Activated naive CD4-positive, alpha-beta T cell treated with anti-CD3 and anti-CD28 coated beads, Interleukin-2, amount 50 U/mL, for 24 hours (primary cell): ENCODE measurements around the gene MRPL41.
A peak's percentile ranks its signal among the peaks of the same experiment; 100 is the strongest.
"Not testable (repeated sequence)": the region's sequence is repeated elsewhere in the genome, so short reads cannot be mapped to it uniquely, and the experiment has no call there.

Experiments
- H3K27ac Mint-ChIP-seq: one replicate; pipeline ENCODE4 v1.8.0; 2021; ENCODE audit warnings: mild to moderate bottlenecking, mixed read lengths
- H3K27me3 Mint-ChIP-seq: one replicate; pipeline ENCODE4 v1.8.0; 2021; ENCODE audit warnings: mixed read lengths
- H3K36me3 Mint-ChIP-seq: one replicate; pipeline ENCODE4 v1.8.0; 2021; ENCODE audit warnings: mixed read lengths
- H3K4me1 Mint-ChIP-seq: one replicate; pipeline ENCODE4 v1.8.0; 2021; ENCODE audit warnings: mixed read lengths
- H3K4me3 Mint-ChIP-seq: one replicate; pipeline ENCODE4 v1.8.0; 2021; ENCODE audit warnings: mild to moderate bottlenecking, mixed read lengths
- H3K9me3 Mint-ChIP-seq: one replicate; pipeline ENCODE4 v1.8.0; 2021; ENCODE audit warnings: mixed read lengths

MRPL41 gene

GRCh38 chr9:137538058-137538457 is 13.6 kb upstream of the MRPL41 start:
- H3K4me1 Mint-ChIP-seq = peaks cover 29% of the 10 kb centered on the region
- H3K4me3 Mint-ChIP-seq = no peak overlapping the region
- H3K36me3 Mint-ChIP-seq = no peaks in the 10 kb centered on the region
- H3K27me3 Mint-ChIP-seq = no peaks in the 10 kb centered on the region
- H3K27ac Mint-ChIP-seq = no peak overlapping the region
- H3K9me3 Mint-ChIP-seq = no peaks in the 10 kb centered on the region

DNA sequence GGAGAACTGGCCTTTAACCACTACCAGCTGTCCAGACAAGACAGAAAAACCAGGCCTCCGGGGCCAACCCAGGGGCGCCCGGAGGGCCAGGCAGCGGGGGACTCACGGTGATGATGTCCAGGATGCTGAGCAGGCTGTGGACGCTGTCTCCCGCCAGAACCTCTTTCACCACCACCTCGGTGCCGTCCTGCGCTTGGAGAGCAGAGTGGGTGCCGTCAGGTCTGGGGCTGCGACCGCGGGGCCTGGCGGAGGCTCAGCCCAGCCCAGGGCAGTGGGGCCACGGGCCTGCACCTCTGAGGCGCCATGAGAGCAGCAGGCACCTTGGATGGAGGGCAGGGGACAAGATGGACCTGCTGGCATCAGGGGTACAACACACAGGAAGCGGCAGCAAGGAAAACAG is 11.1 kb upstream of the MRPL41 start:
- Mint-ChIP-seq H3K4me1 (peaks cover 23% of the 10 kb centered on the region), H3K36me3 (no peaks in the 10 kb centered on the region)

DNA sequence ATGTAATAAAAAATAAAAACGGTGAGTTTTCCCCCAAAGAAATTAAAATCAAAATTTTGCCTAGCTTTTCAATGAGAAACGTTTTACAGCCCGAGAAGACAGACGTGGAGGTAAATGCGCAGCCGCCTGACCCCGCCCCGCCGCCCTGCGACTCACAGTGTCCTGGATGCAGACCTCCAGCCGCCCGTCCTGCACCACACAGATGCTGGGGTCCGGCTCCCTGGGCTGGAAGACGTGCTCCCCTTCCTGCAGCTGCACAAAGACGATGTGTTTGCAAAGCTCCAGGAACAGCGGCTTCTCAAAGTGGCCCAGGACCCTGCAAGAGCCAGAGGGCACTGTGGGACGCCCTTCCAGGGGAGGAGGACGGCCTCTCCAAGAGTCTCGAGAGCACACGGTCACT is 9.2 kb upstream of the MRPL41 start:
- Mint-ChIP-seq H3K4me3 (no peak overlapping the region), H3K27ac (no peak overlapping the region), H3K36me3 (no peaks in the 10 kb centered on the region), H3K27me3 (no peaks in the 10 kb centered on the region), H3K9me3 (no peaks in the 10 kb centered on the region), H3K4me1 (peaks cover 11% of the 10 kb centered on the region)

More for the DNA sequence above, 11.1 kb upstream of the MRPL41 start:
- no peaks in the 10 kb centered on the region for H3K9me3 Mint-ChIP-seq
- no peak overlapping the region for H3K4me3 Mint-ChIP-seq
- H3K27me3 Mint-ChIP-seq = no peaks in the 10 kb centered on the region
- no peak overlapping the region for H3K27ac Mint-ChIP-seq

- H3K4me1 Mint-ChIP-seq = peaks cover 12% of the 10 kb centered on the region
- H3K36me3 Mint-ChIP-seq = no peaks in the 10 kb centered on the region
- no peak overlapping the region for H3K27ac Mint-ChIP-seq
- H3K27me3 Mint-ChIP-seq = no peaks in the 10 kb centered on the region
- no peak overlapping the region for H3K4me3 Mint-ChIP-seq
- no peaks in the 10 kb centered on the region for H3K9me3 Mint-ChIP-seq
Measured at GRCh38 chr9:137543237-137543963, 8.3 kb upstream of the MRPL41 start.

DNA sequence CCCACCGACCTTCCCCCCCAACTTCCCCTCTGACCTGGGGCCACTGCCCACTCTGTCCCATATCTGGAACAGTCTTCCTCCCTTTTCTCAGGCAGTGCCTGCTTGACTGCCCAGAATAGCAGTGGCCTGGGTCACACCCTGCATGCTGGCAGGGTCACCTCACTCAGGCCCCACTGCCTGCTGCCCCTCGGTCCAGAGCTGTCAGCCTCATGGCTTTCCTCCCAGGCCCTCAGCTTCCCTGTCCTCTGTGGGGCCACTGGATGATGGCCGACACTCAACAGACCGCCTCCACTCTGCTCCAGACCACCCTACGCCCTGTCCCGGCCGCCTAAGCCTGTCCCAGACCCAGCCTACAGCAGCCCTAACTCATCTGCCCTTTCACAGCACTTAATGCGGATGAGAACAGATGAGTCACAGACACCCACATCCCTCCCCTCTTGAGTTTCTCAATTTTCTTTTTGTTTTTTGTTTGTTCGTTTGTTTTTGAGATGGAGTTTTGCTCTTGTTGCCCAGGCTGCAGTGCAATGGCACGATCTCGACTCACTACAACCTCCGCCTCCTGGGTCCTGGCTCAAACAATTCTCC is 7.4 kb upstream of the MRPL41 start:
- Mint-ChIP-seq H3K27ac (no peak overlapping the region), H3K27me3 (no peaks in the 10 kb centered on the region), H3K9me3 (no peaks in the 10 kb centered on the region), H3K4me1 (peaks cover 16% of the 10 kb centered on the region), H3K4me3 (no peak overlapping the region), H3K36me3 (no peaks in the 10 kb centered on the region)

DNA sequence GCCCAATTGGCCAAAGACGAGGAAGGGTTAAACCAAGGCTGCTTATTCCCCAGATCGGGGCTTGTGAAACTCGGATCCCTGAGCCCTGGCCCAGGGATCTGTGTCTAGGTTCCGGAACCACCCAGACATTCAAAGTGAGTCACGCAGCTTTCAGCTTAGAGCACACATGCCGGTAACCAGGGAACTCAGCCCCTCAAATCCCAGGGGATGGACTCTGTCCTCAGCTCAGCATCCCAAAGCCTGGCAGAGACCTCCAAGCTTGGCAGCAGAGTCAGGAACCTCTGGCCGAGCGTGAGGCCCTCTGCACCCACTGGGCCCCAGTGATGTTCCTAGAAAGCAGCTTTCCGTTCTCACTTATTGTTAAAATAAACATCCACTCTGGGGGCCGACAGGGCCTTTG is 6.6 kb upstream of the MRPL41 start:
- no peaks in the 10 kb centered on the region for H3K9me3 Mint-ChIP-seq
- H3K27me3 Mint-ChIP-seq = no peaks in the 10 kb centered on the region
- H3K27ac Mint-ChIP-seq = no peak overlapping the region
- peaks cover 23% of the 10 kb centered on the region for H3K4me1 Mint-ChIP-seq
- H3K36me3 Mint-ChIP-seq = no peaks in the 10 kb centered on the region
- H3K4me3 Mint-ChIP-seq = no peak overlapping the region

GRCh38 chr9:137547687-137548543 is 3.8 kb upstream of the MRPL41 start:
- H3K36me3 Mint-ChIP-seq = peaks cover 3% of the 10 kb centered on the region
- H3K4me3 Mint-ChIP-seq = no peak overlapping the region
- no peaks in the 10 kb centered on the region for H3K27me3 Mint-ChIP-seq
- H3K4me1 Mint-ChIP-seq = peaks cover 31% of the 10 kb centered on the region
- H3K9me3 Mint-ChIP-seq = no peaks in the 10 kb centered on the region
- no peak overlapping the region for H3K27ac Mint-ChIP-seq

DNA sequence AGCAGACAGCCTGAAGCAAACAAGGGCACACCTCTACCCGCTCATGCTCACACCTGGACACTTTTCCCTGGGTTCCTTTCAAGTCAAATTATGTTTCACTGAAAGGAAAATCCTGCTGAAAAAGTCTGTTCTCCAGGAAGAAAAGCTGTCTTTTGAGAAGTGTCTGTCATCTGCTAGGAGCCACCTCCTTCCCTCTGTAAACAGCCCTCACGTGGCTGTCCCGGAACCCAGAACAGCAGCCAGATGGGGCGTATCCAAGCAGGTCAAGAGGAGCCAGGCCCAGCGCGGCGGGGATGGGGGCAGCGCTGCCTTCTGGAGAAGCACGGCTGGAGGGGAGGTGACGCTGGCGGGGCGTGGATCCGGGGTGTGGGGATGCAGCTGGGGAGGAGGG is 1.5 kb upstream of the MRPL41 start, which contains the start of gene PNPLA7:
Gene PNPLA7 (minus strand): TSS at position 172 of the 391 bp plus-strand sequence. CDS start 205 bp downstream, outside the sequence.
- Mint-ChIP-seq H3K4me1 (peaks cover 29% of the 10 kb centered on the region), H3K36me3 (peaks cover 3% of the 10 kb centered on the region), H3K9me3 (no peaks in the 10 kb centered on the region), H3K27ac (peak within 1 kb of the TSS; percentile 84), H3K27me3 (no peaks in the 10 kb centered on the region), H3K4me3 (peak within 1 kb of the TSS; percentile 91)

- not testable (repeated sequence) for H3K36me3 Mint-ChIP-seq, H3K27ac Mint-ChIP-seq, H3K27me3 Mint-ChIP-seq, H3K4me3 Mint-ChIP-seq, H3K9me3 Mint-ChIP-seq
- peaks cover 28% of the 10 kb centered on the region for H3K4me1 Mint-ChIP-seq
Measured at GRCh38 chr9:137550958-137551263, 768 bp upstream of the MRPL41 start.

DNA sequence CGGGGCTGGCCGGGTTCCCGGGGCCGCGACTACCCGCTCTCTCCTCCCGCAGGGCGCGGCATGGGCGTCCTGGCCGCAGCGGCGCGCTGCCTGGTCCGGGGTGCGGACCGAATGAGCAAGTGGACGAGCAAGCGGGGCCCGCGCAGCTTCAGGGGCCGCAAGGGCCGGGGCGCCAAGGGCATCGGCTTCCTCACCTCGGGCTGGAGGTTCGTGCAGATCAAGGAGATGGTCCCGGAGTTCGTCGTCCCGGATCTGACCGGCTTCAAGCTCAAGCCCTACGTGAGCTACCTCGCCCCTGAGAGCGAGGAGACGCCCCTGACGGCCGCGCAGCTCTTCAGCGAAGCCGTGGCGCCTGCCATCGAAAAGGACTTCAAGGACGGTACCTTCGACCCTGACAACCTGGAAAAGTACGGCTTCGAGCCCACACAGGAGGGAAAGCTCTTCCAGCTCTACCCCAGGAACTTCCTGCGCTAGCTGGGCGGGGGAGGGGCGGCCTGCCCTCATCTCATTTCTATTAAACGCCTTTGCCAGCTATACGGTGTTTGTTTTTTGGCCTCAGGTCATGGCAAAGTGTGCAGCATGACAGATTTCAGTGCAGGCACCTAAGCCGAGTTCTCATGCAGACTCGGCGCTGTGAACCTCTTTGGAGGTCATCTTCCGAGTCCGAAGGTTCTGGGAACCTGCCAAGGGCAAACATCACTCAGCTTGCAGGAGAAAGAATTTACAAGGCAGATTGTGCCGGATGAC is 516 bp downstream of the MRPL41 start:
- peaks cover 4% of the 10 kb centered on the region for H3K36me3 Mint-ChIP-seq
- no peaks in the 10 kb centered on the region for H3K27me3 Mint-ChIP-seq
- no peaks in the 10 kb centered on the region for H3K9me3 Mint-ChIP-seq
- H3K4me1 Mint-ChIP-seq = peaks cover 26% of the 10 kb centered on the region
- peak overlapping the region; percentile 91 for H3K4me3 Mint-ChIP-seq
- peak overlapping the region; percentile 72 for H3K27ac Mint-ChIP-seq

GRCh38 chr9:137553654-137554053 is 2.0 kb downstream of the MRPL41 start:
- H3K27ac Mint-ChIP-seq, H3K9me3 Mint-ChIP-seq, H3K36me3 Mint-ChIP-seq, H3K27me3 Mint-ChIP-seq: not testable (repeated sequence)
- H3K4me3 Mint-ChIP-seq = peak overlapping the region; percentile 41
- peaks cover 22% of the 10 kb centered on the region for H3K4me1 Mint-ChIP-seq

DNA sequence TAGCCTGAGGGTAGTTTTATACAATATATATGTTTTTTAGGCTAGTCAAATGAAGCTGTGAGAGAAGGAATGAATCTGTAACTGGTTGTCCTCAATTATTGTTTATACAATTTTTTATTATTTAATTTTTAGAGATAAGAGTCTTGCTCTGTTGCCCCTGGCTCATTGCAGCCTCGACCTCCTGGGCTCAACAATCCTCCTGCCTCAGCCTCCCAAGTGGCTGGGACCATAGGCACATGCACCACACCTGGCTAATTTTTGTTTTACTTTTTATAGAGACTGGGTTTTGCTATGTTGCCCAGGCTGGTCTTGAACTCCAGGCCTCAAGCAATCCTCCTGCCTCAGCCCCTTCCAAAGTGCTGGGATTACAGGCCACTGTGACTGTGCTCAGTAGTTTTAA is 2.7 kb downstream of the MRPL41 start:
- no peaks in the 10 kb centered on the region for H3K9me3 Mint-ChIP-seq
- H3K4me3 Mint-ChIP-seq = no peak overlapping the region
- peaks cover 4% of the 10 kb centered on the region for H3K36me3 Mint-ChIP-seq
- no peaks in the 10 kb centered on the region for H3K27me3 Mint-ChIP-seq
- peaks cover 18% of the 10 kb centered on the region for H3K4me1 Mint-ChIP-seq
- H3K27ac Mint-ChIP-seq = no peak overlapping the region

- no peaks in the 10 kb centered on the region for H3K9me3 Mint-ChIP-seq
- peaks cover 11% of the 10 kb centered on the region for H3K4me1 Mint-ChIP-seq
- no peak overlapping the region for H3K27ac Mint-ChIP-seq
- peaks cover 8% of the 10 kb centered on the region for H3K36me3 Mint-ChIP-seq
- no peaks in the 10 kb centered on the region for H3K27me3 Mint-ChIP-seq
- H3K4me3 Mint-ChIP-seq = no peak overlapping the region
Measured at GRCh38 chr9:137555179-137555578, 3.5 kb downstream of the MRPL41 start.

GRCh38 chr9:137556069-137556838 is 4.6 kb downstream of the MRPL41 start:
- Mint-ChIP-seq H3K4me1 (peaks cover 8% of the 10 kb centered on the region), H3K27ac (no peak overlapping the region), H3K9me3 (no peaks in the 10 kb centered on the region), H3K27me3 (no peaks in the 10 kb centered on the region), H3K36me3 (peaks cover 8% of the 10 kb centered on the region), H3K4me3 (no peak overlapping the region)

DNA sequence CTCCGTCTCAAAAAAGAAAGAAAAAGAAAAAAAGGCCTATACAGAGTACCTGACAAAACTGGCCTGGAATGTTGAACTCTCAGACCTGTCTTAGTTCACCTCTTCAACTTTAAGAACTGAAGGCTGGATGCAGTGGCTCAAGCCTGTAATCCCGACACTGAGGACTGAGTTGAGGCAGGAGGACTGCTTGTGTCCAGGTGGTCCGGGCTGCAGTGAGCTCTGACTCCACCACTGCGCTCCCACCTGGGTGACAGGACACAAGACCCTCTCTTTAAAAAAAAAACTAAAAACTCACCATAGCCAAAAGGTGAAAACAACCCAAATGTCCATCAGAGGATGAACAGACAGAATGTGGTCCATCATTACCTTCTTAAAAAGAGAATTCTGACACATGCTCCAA is 6.4 kb downstream of the MRPL41 start:
- Mint-ChIP-seq H3K27ac (no peak overlapping the region), H3K4me1 (peaks cover 3% of the 10 kb centered on the region), H3K36me3 (peaks cover 8% of the 10 kb centered on the region), H3K9me3 (no peaks in the 10 kb centered on the region), H3K27me3 (no peaks in the 10 kb centered on the region), H3K4me3 (no peak overlapping the region)
